DND-41 (cell line): ENCODE results near the gene SUN1.

Source experiments
- EZH2 ChIP-seq: IDR thresholded peaks from 3 replicates; pipeline ENCODE4 v1.6.1; 2012; ENCODE audit warnings: borderline replicate concordance, low read depth, mild to moderate bottlenecking, moderate library complexity, low read length, inconsistent platforms; ENCODE audit not compliant: severe bottlenecking
- TF ChIP-seq, protein P1 (sequence below): IDR thresholded peaks from 2 replicates; pipeline ENCODE4 v1.5.1; 2012; ENCODE audit warnings: borderline replicate concordance, low read length, moderate library complexity, mild to moderate bottlenecking; ENCODE audit not compliant: poor library complexity, severe bottlenecking; ENCODE audit errors: extremely low read depth

DNA sequence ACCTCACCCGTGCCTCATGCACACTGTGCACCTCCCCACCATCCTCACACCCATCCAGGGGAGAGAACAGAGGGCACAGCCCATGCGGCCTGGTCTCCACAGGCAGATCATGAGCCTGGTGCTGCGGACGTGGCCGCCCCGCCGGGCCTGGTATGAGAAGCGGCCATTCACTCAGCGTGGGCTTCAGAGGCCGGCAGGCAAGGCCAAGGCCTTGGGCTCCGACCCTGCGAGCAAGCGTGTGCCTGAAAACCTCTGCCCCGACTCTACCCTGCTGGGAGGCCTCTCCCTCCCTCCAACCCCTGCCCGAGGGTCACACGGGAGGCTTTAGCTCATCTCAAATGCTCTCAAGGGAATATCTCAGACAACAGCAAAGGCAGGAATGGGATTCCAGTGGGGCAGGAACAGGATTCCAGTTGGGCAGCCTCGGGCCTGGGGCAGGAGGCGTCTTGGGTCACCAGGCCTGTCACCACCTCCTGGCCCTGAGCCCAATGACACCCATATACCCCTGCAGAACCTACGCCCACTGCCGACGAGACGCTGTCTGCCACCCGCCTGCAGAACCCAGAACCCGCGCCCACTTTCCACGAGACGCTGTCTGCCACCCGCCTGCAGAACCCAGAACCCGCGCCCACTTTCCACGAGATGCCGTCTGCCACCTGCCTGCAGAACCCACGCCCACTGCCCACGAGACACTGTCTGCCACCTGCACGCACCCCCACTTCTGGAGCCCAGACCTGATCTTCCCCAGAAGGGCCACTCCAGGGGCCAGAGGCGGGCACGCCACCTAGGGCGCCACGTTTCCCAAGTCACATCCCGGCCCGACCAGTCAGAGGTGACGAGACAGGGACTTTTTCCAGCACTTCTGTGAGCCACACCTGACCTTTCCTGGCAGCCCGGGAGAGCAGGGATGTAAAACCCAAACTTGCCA is 83.3 kb downstream of the SUN1 start:
- TF ChIP-seq, protein P1, sequence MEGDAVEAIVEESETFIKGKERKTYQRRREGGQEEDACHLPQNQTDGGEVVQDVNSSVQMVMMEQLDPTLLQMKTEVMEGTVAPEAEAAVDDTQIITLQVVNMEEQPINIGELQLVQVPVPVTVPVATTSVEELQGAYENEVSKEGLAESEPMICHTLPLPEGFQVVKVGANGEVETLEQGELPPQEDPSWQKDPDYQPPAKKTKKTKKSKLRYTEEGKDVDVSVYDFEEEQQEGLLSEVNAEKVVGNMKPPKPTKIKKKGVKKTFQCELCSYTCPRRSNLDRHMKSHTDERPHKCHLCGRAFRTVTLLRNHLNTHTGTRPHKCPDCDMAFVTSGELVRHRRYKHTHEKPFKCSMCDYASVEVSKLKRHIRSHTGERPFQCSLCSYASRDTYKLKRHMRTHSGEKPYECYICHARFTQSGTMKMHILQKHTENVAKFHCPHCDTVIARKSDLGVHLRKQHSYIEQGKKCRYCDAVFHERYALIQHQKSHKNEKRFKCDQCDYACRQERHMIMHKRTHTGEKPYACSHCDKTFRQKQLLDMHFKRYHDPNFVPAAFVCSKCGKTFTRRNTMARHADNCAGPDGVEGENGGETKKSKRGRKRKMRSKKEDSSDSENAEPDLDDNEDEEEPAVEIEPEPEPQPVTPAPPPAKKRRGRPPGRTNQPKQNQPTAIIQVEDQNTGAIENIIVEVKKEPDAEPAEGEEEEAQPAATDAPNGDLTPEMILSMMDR: no peak
- no peak for TF ChIP-seq EZH2
